ENCODE results near the gene FAM193B. TPM values are rescaled to one million over a fixed set of nuclear protein-coding genes. Genes with fewer than 3 reads are reported as not detected.

FAM193B gene
- total and polyA plus RNA-seq, 8 donors: 30.1 to 519 (median 45.0) TPM

DNA sequence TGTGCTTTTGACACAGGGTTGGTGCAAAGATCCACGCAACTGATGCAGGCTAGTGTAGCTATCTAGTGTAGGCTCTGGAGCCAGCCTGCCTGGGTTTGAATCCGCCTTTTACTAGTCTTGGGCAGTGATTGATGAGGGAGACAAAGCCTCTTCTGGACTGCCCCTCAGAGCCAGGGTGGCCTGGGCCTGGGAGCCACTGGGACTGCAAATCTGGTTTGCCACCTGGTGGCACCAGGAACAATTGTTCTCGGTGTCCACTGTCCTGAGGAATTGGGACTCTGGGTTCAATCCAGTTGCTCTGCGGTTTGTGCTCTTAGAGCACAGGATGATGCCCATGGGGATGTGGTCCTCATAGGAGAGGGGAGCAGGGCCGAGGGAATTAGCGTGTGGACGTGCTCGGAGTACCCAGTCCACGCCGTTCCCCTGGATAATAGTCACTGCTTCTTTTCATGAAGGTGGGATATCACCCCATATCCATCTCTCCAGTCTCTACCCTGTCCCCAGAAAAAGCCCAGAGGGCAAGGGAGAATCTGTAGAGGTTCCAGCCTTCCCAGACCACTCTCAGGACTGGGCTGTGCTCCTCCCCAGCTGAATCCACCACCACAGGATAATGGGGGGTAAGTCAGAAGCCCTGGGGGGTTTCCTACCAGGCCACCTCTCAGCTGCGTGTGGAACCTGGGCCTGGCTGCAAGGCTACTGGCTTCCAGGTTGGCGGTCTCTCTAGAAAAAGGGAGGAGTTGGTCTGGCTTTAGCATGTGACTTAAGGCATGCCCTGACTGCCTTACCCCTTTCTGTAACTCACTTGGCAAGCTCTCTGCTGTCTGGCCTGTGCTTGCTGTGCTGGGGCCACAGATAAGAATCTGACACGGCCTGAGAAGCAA, 47.5 kb upstream of the FAM193B start:
- no peak for FAIRE-seq
- H3K9me3 ChIP-seq: no peaks in the 10 kb centered on the region
- no peaks in the 10 kb centered on the region for H3K27me3 ChIP-seq
- H3K36me3 ChIP-seq: no peaks in the 10 kb centered on the region
- H3K4me3 ChIP-seq: no peak overlapping the region
- no peak overlapping the region for H3K27ac ChIP-seq
- peak in 2 of 6 donors; percentile 21 to 30 for DNase-seq
- TF ChIP-seq, protein P1, sequence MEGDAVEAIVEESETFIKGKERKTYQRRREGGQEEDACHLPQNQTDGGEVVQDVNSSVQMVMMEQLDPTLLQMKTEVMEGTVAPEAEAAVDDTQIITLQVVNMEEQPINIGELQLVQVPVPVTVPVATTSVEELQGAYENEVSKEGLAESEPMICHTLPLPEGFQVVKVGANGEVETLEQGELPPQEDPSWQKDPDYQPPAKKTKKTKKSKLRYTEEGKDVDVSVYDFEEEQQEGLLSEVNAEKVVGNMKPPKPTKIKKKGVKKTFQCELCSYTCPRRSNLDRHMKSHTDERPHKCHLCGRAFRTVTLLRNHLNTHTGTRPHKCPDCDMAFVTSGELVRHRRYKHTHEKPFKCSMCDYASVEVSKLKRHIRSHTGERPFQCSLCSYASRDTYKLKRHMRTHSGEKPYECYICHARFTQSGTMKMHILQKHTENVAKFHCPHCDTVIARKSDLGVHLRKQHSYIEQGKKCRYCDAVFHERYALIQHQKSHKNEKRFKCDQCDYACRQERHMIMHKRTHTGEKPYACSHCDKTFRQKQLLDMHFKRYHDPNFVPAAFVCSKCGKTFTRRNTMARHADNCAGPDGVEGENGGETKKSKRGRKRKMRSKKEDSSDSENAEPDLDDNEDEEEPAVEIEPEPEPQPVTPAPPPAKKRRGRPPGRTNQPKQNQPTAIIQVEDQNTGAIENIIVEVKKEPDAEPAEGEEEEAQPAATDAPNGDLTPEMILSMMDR (IDR thresholded peaks at IDR 0.05): no peak
- intact Hi-C loops (cut with DNase I): no loop called here
- WGBS, 2 donors: 69 to 77% methylated on average over 13 of the region's 13 CpGs
- no peak for ATAC-seq
- peaks cover 0 to 17% (median 0%) of the 10 kb centered on the region in 3 donors for H3K4me1 ChIP-seq

DNA sequence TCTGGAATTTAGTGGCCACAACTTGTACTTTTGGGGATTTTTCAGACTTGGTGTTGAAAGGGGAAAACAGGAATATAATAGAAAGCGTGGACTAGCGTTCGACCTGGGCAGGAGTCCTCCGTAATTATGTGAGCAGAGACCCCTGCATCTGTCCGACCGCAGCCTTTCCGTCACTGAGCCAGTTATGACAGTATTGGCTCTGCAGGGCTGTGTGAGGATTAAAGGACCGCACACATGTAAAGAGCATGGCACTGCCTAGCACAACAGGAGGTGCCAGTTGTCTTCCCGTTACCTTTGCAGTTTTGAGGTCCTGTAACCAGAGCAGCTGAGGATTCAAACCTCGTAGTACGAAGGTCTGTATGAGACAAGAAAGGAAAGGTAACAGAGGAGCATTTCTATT, 46.8 kb upstream of the FAM193B start:
- peak in 1 of 6 donors; percentile 23 for DNase-seq
- no peak for FAIRE-seq
- ATAC-seq: no peak
- intact Hi-C loops (cut with DNase I): no loop called here
- H3K27me3 ChIP-seq: no peaks in the 10 kb centered on the region
- 78 to 88% methylated on average over 11 of the region's 11 CpGs for WGBS, 2 donors
- H3K27ac ChIP-seq: no peak overlapping the region
- H3K36me3 ChIP-seq: peaks cover 0 to 5% (median 2%) of the 10 kb centered on the region in 3 donors
- H3K4me3 ChIP-seq: peak overlapping the region in 3 of 4 donors; percentile 52 to 77 (median 70)
- TF ChIP-seq, protein P1 (IDR thresholded peaks at IDR 0.05): no peak
- no peaks in the 10 kb centered on the region for H3K9me3 ChIP-seq
- H3K4me1 ChIP-seq: peaks cover 0 to 17% (median 0%) of the 10 kb centered on the region in 3 donors

DNA sequence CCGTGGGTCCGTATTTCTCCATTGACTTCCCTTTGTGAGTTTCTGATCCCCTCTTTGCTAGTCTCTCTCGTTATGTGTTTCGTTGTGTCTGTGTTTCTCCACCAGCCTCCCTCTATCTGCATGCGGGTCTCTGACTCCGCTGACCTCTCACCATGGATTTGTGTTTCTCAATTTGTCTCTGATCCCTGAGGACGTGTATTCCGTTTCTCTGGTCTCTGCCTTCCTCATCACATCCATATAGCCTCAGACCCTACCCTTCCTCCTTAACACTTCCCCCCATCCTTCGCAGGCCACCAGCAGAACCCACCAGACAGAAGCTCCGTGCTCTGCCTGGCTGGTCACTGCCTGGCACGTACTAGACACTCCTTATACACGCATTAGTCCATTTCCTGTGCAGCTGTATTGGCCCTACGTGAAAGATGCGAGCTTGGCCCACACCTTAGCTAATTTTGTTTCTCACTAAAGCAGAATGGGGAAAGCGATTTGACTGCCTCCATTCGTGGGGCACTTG, 46.2 kb upstream of the FAM193B start:
- H3K27ac ChIP-seq: peak overlapping the region; percentile 46 to 85 (median 70)
- peak overlapping the region; percentile 52 to 77 (median 71) for H3K4me3 ChIP-seq
- FAIRE-seq: no peak
- 2 to 5% methylated on average over 16 of the region's 16 CpGs for whole genome bisulfite sequencing, 2 donors
- ATAC-seq: peak in 2 of 4 donors; percentile 0 to 3
- TF ChIP-seq, protein P1 (IDR thresholded peaks at IDR 0.05): no peak
- peak in 1 of 6 donors; percentile 26 for DNase-seq
- H3K4me1 ChIP-seq: peaks cover 0 to 17% (median 0%) of the 10 kb centered on the region in 3 donors
- H3K9me3 ChIP-seq: no peaks in the 10 kb centered on the region
- no peaks in the 10 kb centered on the region for H3K27me3 ChIP-seq
- intact Hi-C loops (cut with DNase I): no loop called here
- peaks cover 0 to 10% (median 7%) of the 10 kb centered on the region in 3 donors for H3K36me3 ChIP-seq

DNA sequence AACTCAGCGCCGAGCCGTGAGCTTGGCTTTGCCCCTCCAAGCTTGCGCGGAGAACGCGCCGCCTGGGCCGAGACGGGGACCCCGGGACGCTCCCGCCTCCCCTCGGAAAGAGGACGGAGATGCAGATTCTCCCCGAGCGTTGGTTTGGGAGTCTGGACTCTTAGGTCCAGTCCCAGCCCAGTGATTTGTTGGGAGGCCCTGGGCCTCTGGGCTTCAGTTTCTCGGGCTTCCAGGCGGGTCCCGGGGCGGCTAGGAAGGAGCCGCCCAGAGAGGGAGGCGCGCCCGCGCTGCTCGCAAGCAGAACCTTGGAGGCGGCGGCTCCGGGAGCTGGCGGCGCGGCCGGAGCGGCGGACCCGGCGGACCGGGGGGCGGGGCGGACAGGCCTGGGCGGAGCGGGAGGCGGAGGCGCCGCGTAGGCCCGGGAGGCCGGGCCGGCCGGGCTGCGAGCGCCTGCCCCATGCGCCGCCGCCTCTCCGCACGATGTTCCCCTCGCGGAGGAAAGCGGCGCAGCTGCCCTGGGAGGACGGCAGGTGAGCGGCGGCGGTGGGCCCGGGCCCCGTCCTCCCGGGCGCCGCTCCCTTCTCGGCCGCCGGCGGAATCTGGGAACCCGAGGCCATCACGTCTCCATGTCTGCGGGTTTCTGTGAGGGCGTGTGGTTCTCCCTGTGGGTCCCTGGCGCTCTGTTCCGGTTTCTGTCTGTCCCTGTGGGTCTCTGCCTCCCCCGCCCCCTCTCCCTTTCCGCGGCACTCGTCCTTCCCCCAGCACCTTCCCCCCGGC, 45.6 kb upstream of the FAM193B start, which contains the start of gene B4GALT7:
Gene B4GALT7 (plus strand): TSS at position 402 of the 777 bp plus-strand sequence. CDS start 79 bp downstream, at position 481.
- Histone ChIP-seq H3K27me3 (no peaks in the 10 kb centered on the region), H3K4me3 (peak within 1 kb of the TSS; percentile 52 to 77 (median 71)), H3K4me1 (peaks cover 0 to 17% (median 0%) of the 10 kb centered on the region in 3 donors), H3K36me3 (peaks cover 0 to 17% (median 13%) of the 10 kb centered on the region in 3 donors), H3K9me3 (no peaks in the 10 kb centered on the region), H3K27ac (peak within 1 kb of the TSS; percentile 46 to 85 (median 75))
- TF ChIP-seq, protein P1 (IDR thresholded peaks at IDR 0.05): no peak
- 0% methylated on average over 80 to 86 of the region's 86 CpGs for WGBS, 2 donors
- peak; percentile 92 to 94 (median 94) for ATAC-seq
- FAIRE-seq: no peak
- DNase-seq: peak; percentile 82 to 98 (median 90)
- intact Hi-C loops (cut with DNase I): no loop called here
